SU-DHL-6 (cell line): Measurements from ENCODE around the gene ABHD2.

ENCODE experiments used
- H2AFZ ChIP-seq: fragments of 200-600 bp; sonication (generic); 2 replicates; pipeline ENCODE4 v1.6.1; 2014; ENCODE audit warnings: low read depth, mild to moderate bottlenecking, moderate library complexity, mixed read lengths, antibody characterized with exemption, low read length; ENCODE audit not compliant: severe bottlenecking
- H3F3A ChIP-seq: fragments of 200-600 bp; shearing (Covaris generic); 2 replicates; pipeline ENCODE4 v1.6.0; 2016; ENCODE audit warnings: antibody characterized with exemption, mild to moderate bottlenecking; ENCODE audit not compliant: insufficient read depth
- H3K27ac ChIP-seq: fragments of 200-600 bp; sonication (generic); 2 replicates; pipeline ENCODE4 v1.5.1; 2016; ENCODE audit warnings: low read depth, mild to moderate bottlenecking, low read length, moderate library complexity, mixed read lengths
- H3K27me3 ChIP-seq: fragments of 200-600 bp; sonication (generic), shearing (Covaris generic); 2 replicates; pipeline ENCODE4 v1.6.0; 2014; ENCODE audit warnings: mild to moderate bottlenecking, low read length
- H3K36me3 ChIP-seq: fragments of 200-600 bp; sonication (generic); 2 replicates; pipeline ENCODE4 v1.6.1; 2014; ENCODE audit warnings: mild to moderate bottlenecking, low read length, mixed read lengths
- H3K4me2 ChIP-seq: fragments of 300-600, 200-600 bp; shearing (Covaris generic), sonication (generic); 2 replicates; pipeline ENCODE4 v1.6.0; 2014; ENCODE audit warnings: low read length, low read depth, mild to moderate bottlenecking; ENCODE audit not compliant: poor library complexity, severe bottlenecking
- H3K4me3 ChIP-seq: fragments of 200-600 bp; sonication (generic); 2 replicates; pipeline ENCODE4 v1.5.1; 2014; ENCODE audit warnings: antibody characterized with exemption, low read length, mild to moderate bottlenecking, mixed read lengths; ENCODE audit not compliant: insufficient read depth, poor library complexity, severe bottlenecking
- H3K79me2 ChIP-seq: fragments of 200-600 bp; sonication (generic); 2 replicates; pipeline ENCODE4 v1.6.1; 2014; ENCODE audit warnings: mild to moderate bottlenecking, low read length, moderate library complexity; ENCODE audit not compliant: insufficient read depth
- H3K9ac ChIP-seq: fragments of 200-600 bp; sonication (generic); 2 replicates; pipeline ENCODE4 v1.7.0; 2014; ENCODE audit warnings: mild to moderate bottlenecking, low read length
- H3K9me2 ChIP-seq: fragments of 200-600 bp; sonication (generic); replicated peaks from 2 replicates; pipeline ENCODE4 v1.6.1; 2014; ENCODE audit warnings: low read length; ENCODE audit not compliant: insufficient read depth
- H3K9me3 ChIP-seq: fragments of 200-600 bp; sonication (generic); 2 replicates; pipeline ENCODE4 v1.6.1; 2014; ENCODE audit warnings: low read length, mixed read lengths; ENCODE audit not compliant: insufficient read depth
- H4K20me1 ChIP-seq: fragments of 200-600 bp; sonication (generic); 2 replicates; pipeline ENCODE4 v1.6.1; 2014; ENCODE audit warnings: low read depth, mild to moderate bottlenecking, antibody characterized with exemption, low read length, moderate library complexity, mixed read lengths
- EZH2phosphoT487 ChIP-seq: fragments of 200-600 bp; sonication (generic), shearing (Covaris generic); conservative IDR thresholded peaks from 2 replicates; pipeline ENCODE4 v1.6.1; 2018; ENCODE audit warnings: mild to moderate bottlenecking, antibody characterized with exemption, low read length, moderate library complexity, mixed read lengths
- TF ChIP-seq, protein P1 (sequence below): fragments of 200-600 bp; sonication (generic); IDR thresholded peaks from one replicate; pipeline ENCODE4 v1.5.1; 2017; ENCODE audit warnings: antibody characterized with exemption, mild to moderate bottlenecking, low read length, moderate library complexity; ENCODE audit not compliant: insufficient read depth, poor library complexity, severe bottlenecking

ABHD2 gene

DNA sequence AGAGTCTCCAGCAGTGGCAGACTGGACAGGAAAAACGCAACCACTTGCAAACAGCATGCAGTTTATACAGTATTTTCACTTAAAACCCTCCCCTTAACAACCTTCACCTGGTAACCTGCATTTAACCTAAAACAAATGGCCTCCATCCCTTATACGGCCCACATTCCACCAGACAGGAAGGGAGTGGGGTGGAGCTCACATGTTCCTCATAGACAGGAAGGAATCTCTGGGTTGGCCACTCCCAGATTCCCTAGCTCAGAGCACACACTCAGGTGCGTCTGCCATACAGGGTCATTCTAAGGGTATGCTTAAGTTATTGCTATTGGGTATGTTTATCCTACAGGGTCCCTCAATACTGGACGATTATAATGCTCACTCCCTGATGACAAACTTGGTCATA, 16.8 kb upstream of the ABHD2 start:
- Histone ChIP-seq H3K9me2 (no peaks in the 10 kb centered on the region), H3K27ac (no peak overlapping the region), H2AFZ (no peak overlapping the region), H3K9me3 (peaks cover 15% of the 10 kb centered on the region; the same call in 1 of the 2 replicates), H3K9ac (no peak overlapping the region), H3F3A (no peaks in the 10 kb centered on the region), H3K4me2 (no peak overlapping the region), H3K27me3 (no peaks in the 10 kb centered on the region), H3K4me3 (no peak overlapping the region), H3K36me3 (no peaks in the 10 kb centered on the region), H4K20me1 (no peaks in the 10 kb centered on the region), H3K79me2 (no peaks in the 10 kb centered on the region)
- TF ChIP-seq, protein P1, sequence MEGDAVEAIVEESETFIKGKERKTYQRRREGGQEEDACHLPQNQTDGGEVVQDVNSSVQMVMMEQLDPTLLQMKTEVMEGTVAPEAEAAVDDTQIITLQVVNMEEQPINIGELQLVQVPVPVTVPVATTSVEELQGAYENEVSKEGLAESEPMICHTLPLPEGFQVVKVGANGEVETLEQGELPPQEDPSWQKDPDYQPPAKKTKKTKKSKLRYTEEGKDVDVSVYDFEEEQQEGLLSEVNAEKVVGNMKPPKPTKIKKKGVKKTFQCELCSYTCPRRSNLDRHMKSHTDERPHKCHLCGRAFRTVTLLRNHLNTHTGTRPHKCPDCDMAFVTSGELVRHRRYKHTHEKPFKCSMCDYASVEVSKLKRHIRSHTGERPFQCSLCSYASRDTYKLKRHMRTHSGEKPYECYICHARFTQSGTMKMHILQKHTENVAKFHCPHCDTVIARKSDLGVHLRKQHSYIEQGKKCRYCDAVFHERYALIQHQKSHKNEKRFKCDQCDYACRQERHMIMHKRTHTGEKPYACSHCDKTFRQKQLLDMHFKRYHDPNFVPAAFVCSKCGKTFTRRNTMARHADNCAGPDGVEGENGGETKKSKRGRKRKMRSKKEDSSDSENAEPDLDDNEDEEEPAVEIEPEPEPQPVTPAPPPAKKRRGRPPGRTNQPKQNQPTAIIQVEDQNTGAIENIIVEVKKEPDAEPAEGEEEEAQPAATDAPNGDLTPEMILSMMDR: no peak
- TF ChIP-seq EZH2phosphoT487: no peak

DNA sequence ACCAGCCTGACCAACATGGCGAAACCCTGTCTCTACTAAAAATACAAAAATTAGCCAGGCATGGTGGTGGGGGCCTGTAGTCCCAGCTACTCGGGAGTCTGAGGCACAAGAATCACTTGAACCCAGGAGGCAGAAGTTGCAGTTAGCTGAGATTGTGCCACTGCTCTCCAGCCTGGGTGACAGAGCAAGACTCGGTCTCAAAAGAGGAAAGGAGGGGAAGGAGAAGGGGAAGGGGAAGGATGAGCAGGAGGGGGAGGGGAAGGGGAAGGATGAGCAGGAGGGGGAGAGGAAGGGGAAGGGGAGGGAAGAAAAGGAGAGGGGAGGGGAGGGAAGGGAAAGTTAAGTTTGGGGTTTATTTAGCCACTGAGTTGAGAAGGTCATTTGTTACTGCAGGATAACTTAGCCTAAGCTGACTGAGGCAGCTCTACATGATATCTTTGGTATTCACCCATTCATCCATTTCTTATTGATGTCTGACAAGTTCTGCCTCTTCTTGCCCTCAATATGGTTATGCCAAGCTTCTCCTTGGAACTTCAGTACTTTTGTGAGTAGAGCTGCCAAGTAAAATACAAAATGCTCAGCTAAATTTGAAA, 15.9 kb upstream of the ABHD2 start:
- no peak overlapping the region for H3K9ac ChIP-seq
- no peak overlapping the region for H3K4me3 ChIP-seq
- H2AFZ ChIP-seq: no peak overlapping the region
- no peak for TF ChIP-seq EZH2phosphoT487
- TF ChIP-seq, protein P1: no peak
- no peak overlapping the region for H3K27ac ChIP-seq
- H3F3A ChIP-seq: no peaks in the 10 kb centered on the region
- no peaks in the 10 kb centered on the region for H3K36me3 ChIP-seq
- H3K9me3 ChIP-seq: peaks cover 7% of the 10 kb centered on the region; the same call in 1 of the 2 replicates
- H4K20me1 ChIP-seq: no peaks in the 10 kb centered on the region
- H3K9me2 ChIP-seq: no peaks in the 10 kb centered on the region
- H3K4me2 ChIP-seq: no peak overlapping the region
- H3K27me3 ChIP-seq: no peaks in the 10 kb centered on the region
- H3K79me2 ChIP-seq: no peaks in the 10 kb centered on the region

DNA sequence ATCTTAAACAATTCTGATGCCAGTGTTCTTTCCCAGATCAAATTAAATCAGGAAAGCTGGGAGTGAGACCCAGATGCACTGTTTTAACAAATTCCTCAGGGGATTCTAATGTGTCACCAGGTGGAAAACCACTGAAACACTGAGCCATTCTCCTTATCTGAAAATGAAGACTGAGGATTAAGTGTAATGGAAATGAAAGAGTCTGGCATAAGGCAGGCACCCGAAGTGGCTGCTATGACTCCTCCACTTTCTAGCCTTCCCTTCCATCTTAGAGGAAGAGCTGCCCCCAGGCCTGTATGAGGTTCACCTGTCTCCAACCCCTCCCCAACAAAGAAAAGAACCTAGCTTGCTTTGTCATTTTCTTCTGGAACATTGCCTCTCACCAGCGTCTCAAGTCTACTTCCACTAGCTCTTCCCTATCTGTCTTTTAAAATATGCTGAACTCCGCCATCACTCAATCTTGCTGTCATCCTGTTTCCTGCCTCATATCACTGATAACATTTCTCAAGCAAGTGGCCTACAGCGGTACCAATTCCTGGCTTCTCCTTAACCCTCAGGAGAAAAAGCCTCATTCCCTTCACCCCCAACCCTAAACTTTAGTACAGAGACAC, 13.7 kb upstream of the ABHD2 start:
- H3K9ac ChIP-seq: no peak overlapping the region
- TF ChIP-seq, protein P1: no peak
- TF ChIP-seq EZH2phosphoT487: no peak
- no peaks in the 10 kb centered on the region for H3F3A ChIP-seq
- H2AFZ ChIP-seq: no peak overlapping the region
- H3K4me2 ChIP-seq: no peak overlapping the region
- no peaks in the 10 kb centered on the region for H3K27me3 ChIP-seq
- H3K4me3 ChIP-seq: no peak overlapping the region
- H3K27ac ChIP-seq: no peak overlapping the region
- no peaks in the 10 kb centered on the region for H3K36me3 ChIP-seq
- no peaks in the 10 kb centered on the region for H4K20me1 ChIP-seq
- no peaks in the 10 kb centered on the region for H3K9me3 ChIP-seq
- no peaks in the 10 kb centered on the region for H3K9me2 ChIP-seq
- H3K79me2 ChIP-seq: no peaks in the 10 kb centered on the region
